ENCODE measurements around the gene HES7. TPM values are rescaled to one million over a fixed set of nuclear protein-coding genes. Genes with fewer than 3 reads are reported as not detected.
"Not testable (repeated sequence)": the region's sequence is repeated elsewhere in the genome, so short reads cannot be mapped to it uniquely, and the experiment has no call there.

The HES7 gene
- polyA plus RNA-seq, 3 donors = not detected

DNA sequence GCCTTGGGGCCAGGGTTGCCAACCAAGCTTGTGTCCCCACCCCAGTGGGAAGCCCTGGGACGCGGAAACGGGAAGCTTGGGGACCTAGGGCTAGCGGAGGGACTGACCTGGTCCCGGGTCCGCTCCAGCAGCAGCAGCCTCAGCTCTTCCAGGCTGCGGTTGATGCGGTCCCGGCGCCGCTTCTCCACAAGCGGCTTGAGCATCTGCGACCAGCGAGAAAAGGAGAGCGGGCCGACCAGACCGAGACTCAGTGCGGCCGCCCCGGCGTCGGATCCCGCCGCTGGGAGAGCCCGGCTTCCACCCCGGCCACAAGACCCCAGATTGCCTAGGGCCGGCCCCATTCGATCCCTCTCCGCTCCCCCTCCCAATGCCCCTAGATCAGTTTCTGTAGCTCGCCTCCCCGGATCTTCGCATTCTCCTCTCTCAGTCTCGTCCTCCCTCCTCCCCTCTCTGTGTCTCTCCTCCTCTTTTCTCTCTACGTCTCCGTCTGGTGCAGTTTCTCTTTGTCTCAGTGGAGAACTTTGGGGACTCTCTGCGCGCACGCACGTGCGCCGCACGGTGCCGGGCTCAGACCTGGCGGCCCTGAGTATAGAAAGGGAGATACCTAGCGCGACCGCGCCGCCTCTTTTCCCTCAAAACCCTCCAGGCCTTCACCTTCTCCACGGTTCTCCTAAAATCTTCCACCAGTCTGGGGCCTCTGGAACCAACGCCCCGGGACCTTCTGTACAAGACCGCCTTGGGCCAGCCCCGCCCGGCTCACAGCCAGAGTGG is 797 bp downstream of the HES7 start:
- no peak for DNase-seq

DNA sequence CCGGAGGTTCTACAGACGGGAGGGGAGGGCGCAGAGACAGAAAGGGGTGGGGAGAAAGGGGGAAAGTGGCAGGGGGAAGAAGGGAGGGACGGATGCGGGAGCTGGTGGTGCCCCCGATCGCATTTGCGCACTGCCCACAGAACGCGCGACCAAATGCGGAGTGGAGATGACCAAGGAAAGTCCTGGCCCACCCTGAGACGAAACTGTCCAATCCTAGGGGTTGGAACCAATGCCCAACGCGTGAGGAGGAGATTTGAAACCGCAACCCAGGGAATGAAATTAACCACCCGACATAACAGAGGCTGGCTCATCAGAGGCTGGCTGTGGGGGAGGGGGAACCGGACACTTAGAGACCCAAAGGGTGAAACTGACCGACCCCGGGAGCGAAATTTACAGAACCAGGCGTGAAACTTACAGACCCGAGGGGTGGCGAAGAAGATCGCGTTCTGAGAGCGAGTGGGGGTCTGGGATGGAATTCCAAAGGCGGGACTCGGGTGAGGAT is 1.4 kb downstream of the HES7 start:
- DNase-seq = no peak

- DNase-seq = no peak
These were observed 2.1 kb downstream of the HES7 start for GRCh38 chr17:8121681-8122421.

DNA sequence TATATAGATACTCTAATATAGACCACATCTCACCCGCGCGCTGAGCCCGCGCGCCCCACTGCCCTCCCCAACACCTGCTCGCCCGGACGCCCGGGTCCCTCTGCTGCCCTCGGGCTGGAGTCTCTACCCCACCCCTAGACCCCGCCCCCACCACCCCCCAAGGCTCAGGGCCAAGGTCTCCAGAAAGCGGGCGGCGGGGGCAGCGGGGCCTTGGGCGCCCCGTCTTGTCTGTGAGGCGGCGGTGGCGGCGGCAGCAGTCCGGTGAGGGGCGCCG is 2.6 kb downstream of the HES7 start:
- no peak for DNase-seq

DNA sequence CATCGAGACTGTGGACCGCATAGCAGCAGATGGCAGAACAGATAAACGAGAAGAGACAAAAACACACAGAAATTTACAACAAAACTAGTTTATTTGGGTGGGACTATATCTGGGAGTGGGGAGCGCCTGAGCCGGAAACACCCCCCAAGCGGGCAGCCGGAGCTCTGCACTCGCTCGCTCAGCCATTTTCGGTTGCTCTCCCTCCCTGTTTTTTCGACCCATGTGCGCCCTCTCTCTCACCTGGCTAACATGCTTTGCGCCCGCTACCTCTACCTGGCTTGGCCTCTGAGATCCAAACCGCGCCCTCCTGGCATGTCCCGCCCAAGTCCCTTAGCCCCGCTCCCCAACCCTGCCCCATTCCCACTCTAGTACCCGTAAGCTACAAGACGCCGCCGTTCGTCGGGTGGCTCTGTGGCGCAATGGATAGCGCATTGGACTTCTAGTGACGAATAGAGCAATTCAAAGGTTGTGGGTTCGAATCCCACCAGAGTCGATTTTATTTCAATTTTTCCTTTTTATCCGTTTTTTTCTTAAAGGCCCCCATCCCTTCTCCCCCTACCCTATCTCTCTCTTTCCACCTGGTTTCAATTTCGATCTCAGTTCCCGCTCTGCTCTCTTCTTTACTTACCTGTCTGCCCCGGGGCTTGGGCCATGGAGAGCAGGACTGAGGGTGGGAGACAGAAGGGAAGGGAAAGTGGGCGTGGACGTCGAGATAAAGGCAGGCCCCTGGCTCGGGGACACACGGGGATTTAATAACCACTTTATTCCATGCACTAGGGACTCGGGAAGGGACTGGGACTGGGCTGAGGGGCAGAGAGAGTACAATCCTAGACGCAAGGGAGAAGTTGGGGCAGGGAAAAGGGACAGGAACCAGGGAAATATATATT is 3.1 kb downstream of the HES7 start:
- no peak for DNase-seq

DNA sequence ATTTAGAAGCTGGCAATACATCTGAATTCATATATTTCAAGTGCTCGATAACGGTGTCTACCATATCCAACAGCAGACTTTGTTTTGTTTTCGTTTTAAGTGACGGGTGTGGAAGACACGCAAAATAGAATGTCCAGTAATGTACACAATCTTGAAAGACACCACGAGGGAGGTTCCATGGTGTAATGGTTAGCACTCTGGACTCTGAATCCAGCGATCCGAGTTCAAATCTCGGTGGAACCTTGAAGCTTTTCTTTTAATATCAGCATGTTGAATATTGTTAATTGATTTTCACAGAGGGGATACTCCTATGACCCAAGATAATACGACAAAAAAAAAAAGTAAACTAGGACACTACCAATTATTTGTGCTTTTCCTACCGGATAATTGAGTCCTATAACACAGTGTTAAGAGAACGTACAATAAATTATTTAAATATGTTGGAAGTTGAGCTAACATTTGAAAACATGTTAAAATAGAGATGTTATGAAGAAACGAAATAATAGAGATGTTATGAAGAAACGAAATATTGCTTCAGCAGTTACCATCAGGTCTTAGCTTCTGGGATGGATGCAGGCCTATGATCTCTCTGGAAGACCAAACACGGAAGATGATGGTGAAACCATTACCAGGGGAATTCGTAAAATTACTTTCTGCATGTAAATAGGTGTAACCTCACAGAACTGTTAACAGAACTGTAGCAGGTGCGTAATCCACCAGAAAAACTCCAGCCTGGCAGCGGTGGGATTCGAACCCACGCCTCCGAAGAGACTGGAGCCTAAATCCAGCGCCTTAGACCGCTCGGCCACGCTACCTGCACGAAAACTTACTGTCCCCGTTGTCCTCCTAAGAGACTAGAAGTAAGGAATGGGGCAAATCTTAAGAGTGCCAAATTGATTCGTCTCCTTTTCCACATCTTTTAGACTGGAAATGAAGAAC is 4.1 kb downstream of the HES7 start:
- DNase-seq = peak; percentile 94

GRCh38 chr17:8118769-8119580 is 4.9 kb downstream of the HES7 start:
- DNase-seq = peak; percentile 79

DNA sequence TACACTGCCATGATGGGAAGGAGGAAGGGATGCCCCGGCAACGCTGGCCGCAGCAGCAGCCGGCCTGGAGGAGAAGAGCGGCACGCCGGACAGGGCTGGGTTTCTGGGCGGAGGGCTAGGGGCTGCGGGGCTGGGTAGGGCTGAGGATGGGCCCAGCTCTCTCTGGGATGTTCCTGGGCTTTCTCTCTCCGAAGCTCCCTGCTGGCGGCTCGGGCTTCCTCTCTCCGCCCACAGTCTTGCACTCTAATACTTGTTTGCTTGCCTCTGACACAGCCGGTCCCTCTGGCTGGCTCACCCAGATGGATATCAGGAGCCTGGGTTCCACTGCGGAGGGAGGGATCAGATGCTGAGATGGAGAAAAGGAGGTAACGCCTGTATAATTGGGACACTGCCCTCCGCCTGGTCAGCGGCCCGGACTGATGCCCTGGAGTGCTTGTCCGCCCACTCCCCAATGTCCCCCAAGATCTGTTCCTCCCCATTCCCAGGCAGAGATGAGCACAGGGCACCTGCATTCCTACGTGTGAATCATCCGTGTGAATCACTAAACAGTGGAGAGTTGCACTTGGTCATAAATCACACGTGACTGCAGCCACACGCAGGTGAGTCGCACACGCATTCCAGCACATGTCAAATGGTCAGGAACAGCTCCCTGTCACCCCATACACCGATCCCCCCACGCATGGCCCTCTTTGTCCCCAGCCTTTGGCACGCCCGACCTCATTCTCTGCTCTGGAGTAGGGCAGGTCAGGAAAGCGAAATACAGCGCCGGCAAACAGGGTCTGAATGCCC is 5.7 kb downstream of the HES7 start, which contains the start of gene ALOXE3:
ALOXE3 (minus strand) TSS at position 535 of the 789 bp plus-strand sequence; CDS start at position 11, 524 bp downstream.
- DNase-seq = no peak

- DNase-seq = no peak
These were observed 6.4 kb downstream of the HES7 start for GRCh38 chr17:8117367-8117979.

DNA sequence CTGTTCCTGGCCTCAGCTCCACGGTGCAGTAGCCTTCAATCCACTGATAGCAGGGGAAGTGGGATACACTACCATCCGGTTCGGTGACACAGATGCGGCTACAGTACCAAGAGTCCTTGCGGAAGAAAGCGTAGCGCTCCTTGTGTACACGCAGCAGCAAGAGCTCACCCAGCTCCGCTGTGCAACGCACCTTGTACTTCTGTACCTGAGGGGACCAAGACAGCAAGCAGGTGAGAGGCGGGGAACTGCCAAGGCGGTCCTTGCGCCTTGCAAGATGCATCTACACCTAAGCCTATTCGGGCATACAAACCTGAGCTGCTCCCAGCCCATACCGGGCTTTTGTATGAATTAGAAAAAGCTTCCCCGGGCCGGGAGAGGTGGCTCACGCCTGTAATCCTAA is 7.1 kb downstream of the HES7 start:
- DNase-seq = no peak

- DNase-seq = no peak
These were observed 13.0 kb downstream of the HES7 start for GRCh38 chr17:8110907-8111306.

DNA sequence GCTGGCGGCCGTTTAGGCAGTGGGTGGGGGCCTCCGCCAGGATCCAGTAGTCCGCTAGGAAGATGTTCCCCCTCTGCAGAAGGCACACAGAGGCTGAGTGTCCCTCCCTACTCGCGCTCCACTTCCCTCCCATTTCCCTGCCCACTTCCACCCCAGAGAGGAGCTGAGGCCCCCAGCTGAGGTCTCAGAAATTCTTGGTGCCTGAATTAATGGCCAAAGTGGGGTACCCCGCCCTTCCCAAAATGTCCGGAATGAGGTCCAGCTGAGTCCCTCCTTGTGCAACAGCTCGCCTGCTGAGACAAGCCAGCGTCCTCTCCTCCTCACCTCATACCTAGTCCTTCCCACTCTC is 13.5 kb downstream of the HES7 start:
- no peak for DNase-seq

GRCh38 chr17:8109661-8110455 is 14.0 kb downstream of the HES7 start:
- DNase-seq = no peak

GRCh38 chr17:8108972-8109660 is 14.8 kb downstream of the HES7 start:
- DNase-seq = no peak

GRCh38 chr17:8106980-8107379 is 16.9 kb downstream of the HES7 start:
- DNase-seq = not testable (repeated sequence)

DNA sequence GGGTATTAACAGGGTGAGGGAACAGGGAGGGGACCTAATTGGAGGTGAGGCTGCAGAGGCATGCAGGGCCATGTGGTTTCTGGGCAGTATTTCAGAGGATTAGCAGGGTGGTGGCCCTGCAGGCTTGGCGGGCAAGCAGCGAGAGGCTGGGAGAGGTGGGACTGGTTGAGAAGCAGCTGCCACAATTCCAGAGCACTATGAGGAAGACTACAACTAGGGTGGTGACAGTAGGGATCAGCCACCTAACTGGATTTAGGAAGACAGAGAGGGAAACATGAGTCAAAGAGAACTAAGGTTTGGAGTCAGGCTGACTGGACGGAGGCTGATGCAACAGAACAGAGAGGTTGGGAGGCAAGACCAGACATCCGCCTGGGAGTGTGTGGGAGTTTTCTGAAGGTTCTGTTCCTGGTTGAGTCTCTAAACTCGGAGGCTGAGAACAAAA is 17.9 kb downstream of the HES7 start:
- DNase-seq = no peak

- DNase-seq = no peak
These were observed 19.0 kb downstream of the HES7 start for GRCh38 chr17:8104911-8105310.

DNA sequence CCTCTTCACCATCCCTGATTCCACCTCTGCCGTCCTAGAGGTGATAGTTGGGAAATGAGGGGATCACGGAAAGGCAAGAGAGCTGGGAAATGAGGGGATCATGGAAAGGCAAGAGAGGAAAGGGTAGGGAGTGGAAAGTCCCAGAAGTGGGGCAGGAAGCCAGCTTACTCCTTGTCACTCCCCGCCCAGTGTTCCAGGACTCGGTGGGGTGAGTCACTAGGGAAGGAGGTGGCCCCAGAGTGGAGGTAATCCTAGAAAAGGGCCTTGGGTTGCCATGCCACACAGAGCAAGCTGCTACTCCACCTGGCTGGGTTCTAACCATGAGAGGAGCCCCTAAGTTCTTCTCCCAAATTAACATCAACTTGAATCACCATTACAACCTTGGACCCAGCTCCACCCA is 20.4 kb downstream of the HES7 start:
- DNase-seq = no peak

Data from renal pelvis (tissue), 4 donors.